ENCODE measurements around the gene PGAM2. TPM values are rescaled to one million over a fixed set of nuclear protein-coding genes. Genes with fewer than 3 reads are reported as not detected.

Gene PGAM2
- total RNA-seq, 1 donor from 2014 or later, result 1.1 TPM

DNA sequence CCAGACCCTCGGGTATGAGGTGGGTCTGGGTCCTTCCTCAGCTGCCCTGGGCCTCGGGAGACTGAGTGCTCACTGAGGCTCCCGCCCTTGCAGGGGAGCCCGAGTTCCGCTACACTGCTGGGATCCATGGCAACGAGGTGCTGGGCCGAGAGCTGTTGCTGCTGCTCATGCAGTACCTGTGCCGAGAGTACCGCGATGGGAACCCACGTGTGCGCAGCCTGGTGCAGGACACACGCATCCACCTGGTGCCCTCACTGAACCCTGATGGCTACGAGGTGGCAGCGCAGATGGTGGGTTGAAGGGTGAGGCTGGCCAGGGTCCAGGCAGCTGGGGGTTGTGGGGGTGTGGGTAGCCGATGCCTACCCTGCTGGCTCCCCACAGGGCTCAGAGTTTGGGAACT lies 46.4 kb upstream of the PGAM2 start:
- TF ChIP-seq, protein P1, sequence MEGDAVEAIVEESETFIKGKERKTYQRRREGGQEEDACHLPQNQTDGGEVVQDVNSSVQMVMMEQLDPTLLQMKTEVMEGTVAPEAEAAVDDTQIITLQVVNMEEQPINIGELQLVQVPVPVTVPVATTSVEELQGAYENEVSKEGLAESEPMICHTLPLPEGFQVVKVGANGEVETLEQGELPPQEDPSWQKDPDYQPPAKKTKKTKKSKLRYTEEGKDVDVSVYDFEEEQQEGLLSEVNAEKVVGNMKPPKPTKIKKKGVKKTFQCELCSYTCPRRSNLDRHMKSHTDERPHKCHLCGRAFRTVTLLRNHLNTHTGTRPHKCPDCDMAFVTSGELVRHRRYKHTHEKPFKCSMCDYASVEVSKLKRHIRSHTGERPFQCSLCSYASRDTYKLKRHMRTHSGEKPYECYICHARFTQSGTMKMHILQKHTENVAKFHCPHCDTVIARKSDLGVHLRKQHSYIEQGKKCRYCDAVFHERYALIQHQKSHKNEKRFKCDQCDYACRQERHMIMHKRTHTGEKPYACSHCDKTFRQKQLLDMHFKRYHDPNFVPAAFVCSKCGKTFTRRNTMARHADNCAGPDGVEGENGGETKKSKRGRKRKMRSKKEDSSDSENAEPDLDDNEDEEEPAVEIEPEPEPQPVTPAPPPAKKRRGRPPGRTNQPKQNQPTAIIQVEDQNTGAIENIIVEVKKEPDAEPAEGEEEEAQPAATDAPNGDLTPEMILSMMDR (IDR thresholded peaks at IDR 0.05), result no peak
- intact Hi-C loops (cut with DNase I), result no loop called here
- H3K27ac ChIP-seq, result no peak overlapping the region
- H3K9me3 ChIP-seq, result no peaks in the 10 kb centered on the region
- DNase-seq (no peak), ATAC-seq (no peak)
- no peaks in the 10 kb centered on the region for H3K4me1 ChIP-seq
- H3K4me3 ChIP-seq, result no peak overlapping the region
- H3K36me3 ChIP-seq, result peaks cover 51% of the 10 kb centered on the region
- H3K27me3 ChIP-seq, result no peaks in the 10 kb centered on the region

DNA sequence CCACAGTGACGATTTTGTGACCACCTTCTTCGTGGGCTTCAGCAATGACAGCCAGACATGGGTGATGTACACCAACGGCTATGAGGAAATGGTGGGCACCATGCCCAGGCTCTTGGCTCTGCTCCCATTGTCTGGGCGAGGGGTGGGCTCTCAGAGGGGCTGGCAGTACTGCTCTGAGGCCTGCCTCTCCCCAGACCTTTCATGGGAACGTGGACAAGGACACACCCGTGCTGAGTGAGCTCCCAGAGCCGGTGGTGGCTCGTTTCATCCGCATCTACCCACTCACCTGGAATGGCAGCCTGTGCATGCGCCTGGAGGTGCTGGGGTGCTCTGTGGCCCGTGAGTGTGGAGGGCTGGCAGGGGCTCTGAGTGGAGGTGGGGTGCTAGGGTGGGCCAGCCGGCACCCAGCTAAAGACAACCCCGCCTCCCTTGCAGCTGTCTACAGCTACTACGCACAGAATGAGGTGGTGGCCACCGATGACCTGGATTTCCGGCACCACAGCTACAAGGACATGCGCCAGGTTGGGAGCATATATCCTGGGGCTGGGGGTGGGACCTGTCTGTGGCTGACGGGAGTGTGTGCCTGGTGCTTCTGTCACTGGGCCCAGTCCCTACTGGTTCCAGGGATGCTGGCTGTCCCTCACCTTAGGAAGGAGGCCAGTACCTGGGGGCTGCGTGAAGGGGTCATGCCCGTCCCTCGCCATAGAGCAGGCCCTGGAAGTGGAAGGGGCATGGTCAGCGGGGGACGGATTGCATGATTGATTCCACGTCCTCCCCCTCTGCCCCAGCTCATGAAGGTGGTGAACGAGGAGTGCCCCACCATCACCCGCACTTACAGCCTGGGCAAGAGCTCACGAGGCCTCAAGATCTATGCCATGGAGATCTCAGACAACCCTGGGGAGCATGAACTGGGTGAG lies 45.6 kb upstream of the PGAM2 start:
- DNase-seq (no peak), ATAC-seq (no peak)
- TF ChIP-seq, protein P1 (IDR thresholded peaks at IDR 0.05), result no peak
- no peak overlapping the region for H3K4me3 ChIP-seq
- H3K36me3 ChIP-seq, result peaks cover 52% of the 10 kb centered on the region
- no peaks in the 10 kb centered on the region for H3K4me1 ChIP-seq
- H3K27ac ChIP-seq, result no peak overlapping the region
- intact Hi-C loops (cut with DNase I), result no loop called here
- H3K27me3 ChIP-seq, result no peaks in the 10 kb centered on the region
- no peaks in the 10 kb centered on the region for H3K9me3 ChIP-seq

DNA sequence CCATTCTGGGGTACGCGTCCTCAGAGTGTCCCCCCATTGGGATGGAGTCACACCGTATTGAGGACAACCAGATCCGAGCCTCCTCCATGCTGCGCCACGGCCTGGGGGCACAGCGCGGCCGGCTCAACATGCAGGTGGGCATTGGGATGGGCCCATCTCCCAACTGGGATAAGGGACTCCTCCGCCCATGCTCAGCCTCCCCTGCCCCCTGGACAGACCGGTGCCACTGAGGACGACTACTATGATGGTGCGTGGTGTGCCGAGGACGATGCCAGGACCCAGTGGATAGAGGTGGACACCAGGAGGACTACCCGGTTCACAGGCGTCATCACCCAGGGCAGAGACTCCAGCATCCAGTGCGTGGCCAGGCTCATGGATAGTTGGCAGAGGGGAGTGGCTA lies 44.6 kb upstream of the PGAM2 start:
- Histone ChIP-seq H3K27ac (no peak overlapping the region), H3K36me3 (peaks cover 47% of the 10 kb centered on the region)
- ATAC-seq, result no peak

DNA sequence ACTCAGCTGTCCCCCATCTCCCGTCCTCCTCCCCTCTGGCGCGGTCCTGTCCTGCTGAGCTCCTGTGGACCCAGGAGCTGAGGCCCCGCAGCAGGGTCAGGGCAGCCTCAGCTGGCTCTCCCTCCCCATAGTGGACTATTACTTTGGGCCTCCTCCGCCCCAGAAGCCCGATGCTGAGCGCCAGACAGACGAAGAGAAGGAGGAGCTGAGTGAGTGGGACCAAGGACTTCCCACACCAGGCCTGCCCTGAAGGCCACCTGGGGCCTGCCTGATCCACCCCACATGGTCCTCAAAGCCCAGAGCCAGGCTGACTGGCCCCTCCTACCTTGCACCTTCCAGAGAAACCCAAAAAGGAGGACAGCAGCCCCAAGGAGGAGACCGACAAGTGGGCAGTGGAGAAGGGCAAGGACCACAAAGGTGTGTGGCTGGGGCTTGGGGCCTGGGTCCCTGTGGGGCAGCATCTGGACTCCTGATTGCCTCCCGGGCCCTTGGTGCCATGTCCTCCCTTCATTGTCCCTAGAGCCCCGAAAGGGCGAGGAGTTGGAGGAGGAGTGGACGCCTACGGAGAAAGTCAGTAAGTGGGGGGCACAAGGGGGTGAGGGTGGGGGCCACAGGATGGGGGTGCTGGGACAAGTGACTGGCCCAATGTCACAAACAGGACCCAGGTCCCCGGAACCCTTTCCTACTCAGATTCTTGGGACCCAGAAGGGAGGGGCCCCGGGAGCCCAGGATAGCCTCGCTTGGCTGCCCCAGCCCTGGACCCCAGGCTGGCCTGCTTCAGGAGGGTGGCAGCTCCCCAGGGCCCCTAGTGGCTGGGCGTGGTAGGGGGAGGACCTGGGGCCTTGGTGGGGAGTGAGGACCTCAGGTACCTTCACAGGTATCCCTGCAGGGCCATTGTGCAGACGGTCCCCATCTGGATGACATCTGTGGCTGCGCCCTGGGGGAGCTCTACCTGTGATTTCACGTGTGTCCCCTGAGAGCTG lies 43.7 kb upstream of the PGAM2 start:
- TF ChIP-seq, protein P1 (IDR thresholded peaks at IDR 0.05), result no peak
- DNase-seq (no peak), ATAC-seq (no peak)
- intact Hi-C loops (cut with DNase I), result no loop called here
- no peaks in the 10 kb centered on the region for H3K27me3 ChIP-seq
- peaks cover 38% of the 10 kb centered on the region for H3K36me3 ChIP-seq
- no peak overlapping the region for H3K27ac ChIP-seq
- H3K4me3 ChIP-seq, result no peak overlapping the region
- no peaks in the 10 kb centered on the region for H3K4me1 ChIP-seq
- H3K9me3 ChIP-seq, result no peaks in the 10 kb centered on the region

More for the DNA sequence above, 44.6 kb upstream of the PGAM2 start:
- DNase-seq, result no peak
- Histone ChIP-seq H3K27me3 (no peaks in the 10 kb centered on the region), H3K4me1 (no peaks in the 10 kb centered on the region), H3K9me3 (no peaks in the 10 kb centered on the region), H3K4me3 (no peak overlapping the region)
- intact Hi-C loops (cut with DNase I), result no loop called here
- TF ChIP-seq, protein P1 (IDR thresholded peaks at IDR 0.05), result no peak

DNA sequence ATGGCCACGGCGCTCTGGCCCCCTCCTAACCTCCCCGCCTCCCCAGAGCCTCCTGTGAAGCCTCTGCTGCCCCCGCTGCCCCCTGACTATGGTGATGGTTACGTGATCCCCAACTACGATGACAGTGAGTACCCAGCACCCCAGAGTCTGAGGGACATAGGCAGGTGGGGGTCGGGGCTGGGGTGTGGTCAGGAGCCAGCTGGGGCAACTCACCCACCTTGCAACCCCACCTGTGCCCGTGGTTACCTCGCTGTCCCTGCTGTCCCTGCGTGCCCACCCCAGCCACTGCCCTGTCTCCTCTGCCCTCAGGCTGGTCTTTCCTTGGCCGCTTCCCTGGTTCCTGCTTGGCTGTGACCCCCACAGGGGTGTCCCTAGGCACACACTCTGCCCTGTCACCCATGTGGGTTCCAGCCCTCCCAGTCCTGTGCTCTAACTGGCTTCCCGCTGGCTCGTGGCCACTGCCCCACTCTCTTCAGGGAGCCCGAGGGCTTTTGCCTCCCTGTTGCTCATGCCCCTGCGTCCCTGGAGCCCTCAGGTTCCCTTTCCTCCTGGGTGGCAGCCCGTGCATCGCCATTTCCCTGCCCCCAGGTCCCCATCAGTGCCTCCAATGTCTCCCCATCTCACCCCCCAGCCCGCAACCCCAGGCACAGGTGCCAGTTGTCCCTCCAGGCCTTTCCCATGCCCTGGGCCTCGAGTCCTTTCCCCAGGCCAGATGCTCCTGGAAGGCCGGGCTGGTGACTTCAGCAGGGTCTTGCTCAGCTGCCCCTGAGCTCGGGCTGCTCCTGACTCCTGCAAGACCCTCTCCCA lies 42.8 kb upstream of the PGAM2 start:
- no peak overlapping the region for H3K27ac ChIP-seq
- TF ChIP-seq, protein P1 (IDR thresholded peaks at IDR 0.05), result no peak
- no peaks in the 10 kb centered on the region for H3K27me3 ChIP-seq
- H3K9me3 ChIP-seq, result no peaks in the 10 kb centered on the region
- no peaks in the 10 kb centered on the region for H3K4me1 ChIP-seq
- DNase-seq (no peak), ATAC-seq (no peak)
- H3K36me3 ChIP-seq, result peaks cover 38% of the 10 kb centered on the region
- no peak overlapping the region for H3K4me3 ChIP-seq
- intact Hi-C loops (cut with DNase I), result no loop called here

Measured in upper lobe of right lung (tissue), 1 donor.